Hepatocyte (in vitro differentiated cells): Measurements from ENCODE around the gene TPX2. TPM values are rescaled to one million over a fixed set of nuclear protein-coding genes. Genes with fewer than 3 reads are reported as not detected.
"Not testable (repeated sequence)": the region's sequence is repeated elsewhere in the genome, so short reads cannot be mapped to it uniquely, and the experiment has no call there.

Source experiments
- DNase-seq: peaks from one replicate; pipeline ENCODE4 v3.0.0-alpha.2; 2016; ENCODE audit warnings: low spot score
- H2AFZ ChIP-seq: fragments of 200-600 bp; sonication (generic); 2 replicates; pipeline ENCODE4 v1.6.0; 2016; ENCODE audit warnings: antibody characterized with exemption, mild to moderate bottlenecking
- H3K27ac ChIP-seq: fragments of 200-600 bp; sonication (generic); 2 replicates; pipeline ENCODE4 v1.5.1; 2016; ENCODE audit warnings: mild to moderate bottlenecking
- H3K27me3 ChIP-seq: fragments of 200-600 bp; sonication (generic); 2 replicates; pipeline ENCODE4 v1.6.1; 2016
- H3K36me3 ChIP-seq: fragments of 200-600 bp; sonication (generic); replicated peaks from 2 replicates; pipeline ENCODE4 v1.5.1; 2016; ENCODE audit warnings: low read depth; ENCODE audit not compliant: insufficient read depth
- H3K4me1 ChIP-seq: fragments of 200-600 bp; sonication (generic); 2 replicates; pipeline ENCODE4 v1.5.1; 2016; ENCODE audit warnings: mild to moderate bottlenecking, moderate library complexity; ENCODE audit not compliant: insufficient read depth
- H3K4me2 ChIP-seq: fragments of 200-600 bp; sonication (generic); 2 replicates; pipeline ENCODE4 v1.6.0; 2016
- H3K4me3 ChIP-seq: fragments of 200-600 bp; sonication (generic); 2 replicates; pipeline ENCODE4 v1.5.1; 2016; ENCODE audit warnings: mild to moderate bottlenecking
- H3K79me2 ChIP-seq: fragments of 200-600 bp; sonication (generic); 2 replicates; pipeline ENCODE4 v1.6.0; 2017; ENCODE audit warnings: mild to moderate bottlenecking
- H3K9me2 ChIP-seq: fragments of 200-600 bp; sonication (generic); replicated peaks from 2 replicates; pipeline ENCODE4 v1.6.0; 2017; ENCODE audit warnings: mild to moderate bottlenecking; ENCODE audit not compliant: insufficient read depth
- H3K9me3 ChIP-seq: fragments of 200-600 bp; sonication (generic); 2 replicates; pipeline ENCODE4 v1.5.1; 2016; ENCODE audit warnings: low read depth, mild to moderate bottlenecking
- H4K20me1 ChIP-seq: fragments of 200-600 bp; sonication (generic); 2 replicates; pipeline ENCODE4 v1.6.0; 2016; ENCODE audit warnings: mild to moderate bottlenecking; ENCODE audit not compliant: insufficient read depth, poor library complexity, severe bottlenecking
- EZH2 ChIP-seq: fragments of 200-600 bp; sonication (generic); IDR thresholded peaks from 2 replicates; pipeline ENCODE4 v1.6.1; 2016; ENCODE audit warnings: antibody characterized with exemption, mild to moderate bottlenecking, borderline replicate concordance
- EZH2phosphoT487 ChIP-seq: fragments of 200-600 bp; sonication (generic); IDR thresholded peaks from one replicate; pipeline ENCODE4 v1.6.1; 2018; ENCODE audit warnings: antibody characterized with exemption, mild to moderate bottlenecking, low read depth, moderate library complexity; ENCODE audit not compliant: unreplicated experiment, severe bottlenecking
- WGBS: methylation state at CpG from one replicate; pipeline ENCODE4 v1.1.6; 2016; ENCODE audit warnings: low lambda C conversion rate; ENCODE audit errors: missing lambda C conversion rate; 5-methylcytosine and 5-hydroxymethylcytosine counted together
- polyA plus RNA-seq: library from polyadenylated mRNA; unstranded; fragments of >200 nt; fragmentation: Nextera tagmentation; extraction: Ambion mirVana; gene quantifications from 2 replicates; pipeline ENCODE4 v1.2.1, GENCODE V29; 2016
- total RNA-seq: library from RNA; depleted of rRNA; stranded (reverse); fragments of >200 nt; gene quantifications from 2 replicates; pipeline ENCODE4 v1.2.3, GENCODE V29; 2014
- TF ChIP-seq, protein P1 (sequence below): fragments of 200-600 bp; sonication (generic); IDR thresholded peaks from 2 replicates; pipeline ENCODE4 v1.5.1; 2016; ENCODE audit warnings: antibody characterized with exemption, mild to moderate bottlenecking; ENCODE audit not compliant: poor library complexity

Gene TPX2
- total and polyA plus RNA-seq, 2 experiments from 2014 or later: 16.3 to 23.9 TPM

DNA sequence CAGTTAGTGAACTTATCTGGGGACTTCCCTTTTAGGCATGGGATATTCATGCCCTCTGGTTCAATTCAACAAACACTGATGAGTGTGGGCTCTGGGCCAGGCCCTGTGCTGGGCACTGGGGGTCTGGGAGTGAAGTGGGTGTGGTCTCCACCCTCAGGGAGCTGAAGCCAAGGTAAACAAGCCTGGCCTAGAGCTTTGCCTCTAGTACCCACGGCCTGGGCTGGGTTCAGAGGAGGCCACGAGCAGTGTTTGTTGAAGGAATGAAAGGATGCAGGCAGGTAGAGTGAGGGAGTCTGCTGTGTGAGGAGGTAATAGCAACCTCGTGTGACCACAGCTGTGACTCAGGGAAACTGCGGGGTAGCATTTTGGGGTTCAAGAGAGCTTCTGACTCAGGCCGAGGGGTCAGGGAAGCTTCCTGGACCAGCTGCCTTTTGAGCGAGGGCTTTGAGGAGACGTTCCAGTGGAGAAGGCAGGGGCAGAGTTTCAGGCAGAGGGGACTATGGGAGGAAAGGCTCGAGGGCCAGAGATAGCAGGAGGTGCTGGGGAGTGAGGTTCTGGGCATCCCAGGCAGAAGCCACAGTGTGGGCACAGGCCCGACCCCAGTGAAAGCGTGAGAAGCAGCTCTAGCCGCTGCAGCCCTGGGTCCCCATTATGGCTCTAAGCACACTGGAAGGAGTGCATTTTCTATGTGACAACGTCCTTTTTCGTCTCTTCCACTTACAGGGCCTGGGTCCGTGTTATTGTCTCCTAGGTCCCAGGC, 85.6 kb downstream of the TPX2 start:
- Histone ChIP-seq H4K20me1 (no peaks in the 10 kb centered on the region), H3K27ac (no peak overlapping the region), H3K9me3 (no peaks in the 10 kb centered on the region), H3K36me3 (no peaks in the 10 kb centered on the region), H3K9me2 (no peaks in the 10 kb centered on the region), H3K4me2 (no peak overlapping the region), H3K79me2 (no peaks in the 10 kb centered on the region), H3K27me3 (no peaks in the 10 kb centered on the region), H2AFZ (no peak overlapping the region), H3K4me3 (no peak overlapping the region), H3K4me1 (no peaks in the 10 kb centered on the region)
- WGBS: 83% methylated on average over 14 of the region's 14 CpGs
- TF ChIP-seq EZH2 (no peak), EZH2phosphoT487 (no peak)
- TF ChIP-seq, protein P1, sequence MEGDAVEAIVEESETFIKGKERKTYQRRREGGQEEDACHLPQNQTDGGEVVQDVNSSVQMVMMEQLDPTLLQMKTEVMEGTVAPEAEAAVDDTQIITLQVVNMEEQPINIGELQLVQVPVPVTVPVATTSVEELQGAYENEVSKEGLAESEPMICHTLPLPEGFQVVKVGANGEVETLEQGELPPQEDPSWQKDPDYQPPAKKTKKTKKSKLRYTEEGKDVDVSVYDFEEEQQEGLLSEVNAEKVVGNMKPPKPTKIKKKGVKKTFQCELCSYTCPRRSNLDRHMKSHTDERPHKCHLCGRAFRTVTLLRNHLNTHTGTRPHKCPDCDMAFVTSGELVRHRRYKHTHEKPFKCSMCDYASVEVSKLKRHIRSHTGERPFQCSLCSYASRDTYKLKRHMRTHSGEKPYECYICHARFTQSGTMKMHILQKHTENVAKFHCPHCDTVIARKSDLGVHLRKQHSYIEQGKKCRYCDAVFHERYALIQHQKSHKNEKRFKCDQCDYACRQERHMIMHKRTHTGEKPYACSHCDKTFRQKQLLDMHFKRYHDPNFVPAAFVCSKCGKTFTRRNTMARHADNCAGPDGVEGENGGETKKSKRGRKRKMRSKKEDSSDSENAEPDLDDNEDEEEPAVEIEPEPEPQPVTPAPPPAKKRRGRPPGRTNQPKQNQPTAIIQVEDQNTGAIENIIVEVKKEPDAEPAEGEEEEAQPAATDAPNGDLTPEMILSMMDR: no peak
- no peak for DNase-seq

DNA sequence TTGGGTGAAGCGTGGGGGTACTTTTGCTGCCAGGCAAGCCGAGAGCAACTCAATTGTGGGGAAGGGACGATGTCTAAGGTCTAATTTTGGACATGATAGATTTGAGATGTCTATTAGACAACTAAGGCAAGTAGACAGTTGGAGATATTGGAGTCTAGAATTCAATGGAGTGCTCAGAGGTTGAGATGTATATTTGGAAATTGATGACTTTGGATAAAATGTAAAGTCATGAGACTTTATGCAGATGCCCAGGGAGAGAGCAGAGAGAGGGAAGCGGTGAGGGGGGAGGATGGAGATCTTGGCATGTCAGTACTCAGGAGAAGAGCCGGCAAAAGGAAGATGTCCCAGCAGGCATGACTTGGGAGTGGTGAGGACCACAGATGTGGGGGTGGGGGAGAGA, 87.0 kb downstream of the TPX2 start:
- 86% methylated on average over 5 of the region's 5 CpGs for WGBS
- no peaks in the 10 kb centered on the region for H3K36me3 ChIP-seq
- H3K4me1 ChIP-seq: no peaks in the 10 kb centered on the region
- no peak overlapping the region for H3K27ac ChIP-seq
- H3K27me3 ChIP-seq: no peaks in the 10 kb centered on the region
- no peaks in the 10 kb centered on the region for H3K9me3 ChIP-seq
- H4K20me1 ChIP-seq: no peaks in the 10 kb centered on the region
- DNase-seq: no peak
- no peaks in the 10 kb centered on the region for H3K79me2 ChIP-seq
- TF ChIP-seq EZH2phosphoT487 (no peak), EZH2 (no peak)
- TF ChIP-seq, protein P1: no peak
- no peaks in the 10 kb centered on the region for H3K9me2 ChIP-seq
- no peak overlapping the region for H3K4me3 ChIP-seq
- no peak overlapping the region for H3K4me2 ChIP-seq
- no peak overlapping the region for H2AFZ ChIP-seq

DNA sequence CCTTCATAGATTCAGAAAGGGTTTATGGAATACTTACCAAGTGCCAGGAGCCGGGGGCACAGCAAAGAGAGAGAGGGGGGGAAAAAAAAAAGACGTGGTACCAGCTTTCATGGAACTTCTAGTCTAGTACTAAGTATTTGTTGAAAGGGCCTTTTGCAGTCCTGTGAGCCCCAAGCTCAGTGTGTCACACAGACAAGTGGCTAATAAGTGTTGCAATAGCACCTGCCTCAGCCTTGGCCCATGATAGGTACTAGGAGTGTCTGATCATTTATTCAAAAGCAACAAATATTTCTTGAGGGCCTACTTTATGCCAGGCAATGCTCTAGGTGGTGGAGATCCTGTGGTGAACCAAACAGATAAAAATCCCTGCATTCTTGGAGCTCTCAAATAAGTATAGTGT, 88.0 kb downstream of the TPX2 start:
- Histone ChIP-seq H3K4me2 (no peak overlapping the region), H3K27me3 (no peaks in the 10 kb centered on the region), H3K36me3 (no peaks in the 10 kb centered on the region), H3K9me2 (no peaks in the 10 kb centered on the region), H2AFZ (no peak overlapping the region), H3K9me3 (no peaks in the 10 kb centered on the region), H3K27ac (no peak overlapping the region), H3K4me3 (no peak overlapping the region), H3K4me1 (no peaks in the 10 kb centered on the region), H4K20me1 (no peaks in the 10 kb centered on the region), H3K79me2 (no peaks in the 10 kb centered on the region)
- TF ChIP-seq, protein P1: no peak
- TF ChIP-seq EZH2 (no peak), EZH2phosphoT487 (no peak)
- no peak for DNase-seq
- WGBS: 83% methylated on average over 2 of the region's 2 CpGs

DNA sequence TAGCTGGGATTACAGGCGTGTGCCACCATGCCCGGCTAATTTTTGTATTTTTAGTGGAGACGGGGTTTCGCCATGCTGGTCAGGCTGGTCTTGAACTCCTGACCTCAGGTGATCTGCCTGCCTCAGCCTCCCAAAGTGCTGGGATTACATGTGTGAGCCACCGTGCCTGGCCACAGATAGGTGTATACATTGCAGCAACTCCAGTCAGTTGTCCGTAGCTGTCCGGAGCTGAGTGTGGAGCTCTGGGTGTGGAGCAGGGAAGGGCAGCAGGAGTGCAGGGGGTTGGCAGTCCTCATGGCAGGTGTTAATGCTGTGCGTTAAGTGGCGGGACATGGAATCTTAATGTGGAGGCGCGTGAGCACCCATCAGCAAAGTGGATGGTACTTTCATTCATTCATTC, 88.9 kb downstream of the TPX2 start:
- not testable (repeated sequence) for H3K4me3 ChIP-seq, H3K4me2 ChIP-seq, H3K9me3 ChIP-seq, H3K79me2 ChIP-seq, H3K27me3 ChIP-seq, H3K36me3 ChIP-seq, H4K20me1 ChIP-seq, H3K27ac ChIP-seq, H2AFZ ChIP-seq, H3K9me2 ChIP-seq, H3K4me1 ChIP-seq, DNase-seq
- WGBS: 96% methylated on average over 11 of the region's 11 CpGs
